ENCODE measurements around the gene HRH2. TPM values are rescaled to one million over a fixed set of nuclear protein-coding genes. Genes with fewer than 3 reads are reported as not detected.

Gene HRH2
- polyA plus RNA-seq, 1 donor: 0.90 TPM

GRCh38 chr5:175692235-175692995 is 34.5 kb downstream of the HRH2 start:
- DNase-seq (ENCODE audit: low read depth): no peak

GRCh38 chr5:175692996-175693710 is 35.3 kb downstream of the HRH2 start:
- no peak for DNase-seq (ENCODE audit: low read depth)

GRCh38 chr5:175693741-175694140 is 35.9 kb downstream of the HRH2 start:
- DNase-seq (ENCODE audit: low read depth): no peak

GRCh38 chr5:175694371-175695160 is 36.7 kb downstream of the HRH2 start:
- no peak for DNase-seq (ENCODE audit: low read depth)

- DNase-seq (ENCODE audit: low read depth): no peak
Measured at GRCh38 chr5:175695161-175696126, 37.6 kb downstream of the HRH2 start.

GRCh38 chr5:175696139-175696854 is 38.4 kb downstream of the HRH2 start:
- no peak for DNase-seq (ENCODE audit: low read depth)

GRCh38 chr5:175696855-175697198 is 39.0 kb downstream of the HRH2 start:
- DNase-seq (ENCODE audit: low read depth): no peak

- DNase-seq (ENCODE audit: low read depth): no peak
Measured at GRCh38 chr5:175697846-175698245, 40.0 kb downstream of the HRH2 start.

- DNase-seq (ENCODE audit: low read depth): no peak
Measured at GRCh38 chr5:175698401-175699115, 40.7 kb downstream of the HRH2 start.

GRCh38 chr5:175700991-175701390 is 43.1 kb downstream of the HRH2 start:
- DNase-seq (ENCODE audit: low read depth): no peak

- DNase-seq (ENCODE audit: low read depth): no peak
Measured at GRCh38 chr5:175701797-175702196, 43.9 kb downstream of the HRH2 start.

GRCh38 chr5:175706499-175706898 is 48.6 kb downstream of the HRH2 start:
- DNase-seq (ENCODE audit: low read depth): no peak

GRCh38 chr5:175707751-175708375 is 50.0 kb downstream of the HRH2 start:
- DNase-seq (ENCODE audit: low read depth): no peak

- DNase-seq (ENCODE audit: low read depth): no peak
Measured at GRCh38 chr5:175709276-175709781, 51.5 kb downstream of the HRH2 start.

GRCh38 chr5:175710326-175710725 is 52.5 kb downstream of the HRH2 start:
- no peak for DNase-seq (ENCODE audit: low read depth)

- DNase-seq (ENCODE audit: low read depth): no peak
Measured at GRCh38 chr5:175711031-175711430, 53.2 kb downstream of the HRH2 start.

- DNase-seq (ENCODE audit: low read depth): no peak
Measured at GRCh38 chr5:175711472-175712312, 53.8 kb downstream of the HRH2 start.

GRCh38 chr5:175712313-175712680 is 54.4 kb downstream of the HRH2 start:
- DNase-seq (ENCODE audit: low read depth): no peak

Data from forelimb muscle (tissue), 1 donor.